Measurements from ENCODE around the gene EXO1. TPM values are rescaled to one million over a fixed set of nuclear protein-coding genes. Genes with fewer than 3 reads are reported as not detected.
"Not testable (repeated sequence)": the region's sequence is repeated elsewhere in the genome, so short reads cannot be mapped to it uniquely, and the experiment has no call there.

The EXO1 gene
- 1.2 TPM for total RNA-seq (ENCODE audit: insufficient read depth, low replicate concordance)

GRCh38 chr1:241847796-241848685, at the start of gene EXO1:
EXO1 (plus strand) TSS chr1:241848204; CDS start chr1:241850426, 2,222 bp downstream.
- DNase-seq (ENCODE audit: low spot score), result peak; percentile 96

GRCh38 chr1:241799416-241799815, 48.6 kb upstream of the EXO1 start:
- DNase-seq (ENCODE audit: low spot score), result peak; percentile 92

GRCh38 chr1:241800640-241801039, 47.4 kb upstream of the EXO1 start:
- DNase-seq (ENCODE audit: low spot score), result no peak

GRCh38 chr1:241802863-241803262, 45.1 kb upstream of the EXO1 start:
- DNase-seq (ENCODE audit: low spot score), result no peak

GRCh38 chr1:241804706-241805105, 43.3 kb upstream of the EXO1 start:
- DNase-seq (ENCODE audit: low spot score), result not testable (repeated sequence)

- no peak for DNase-seq (ENCODE audit: low spot score)
Observed at GRCh38 chr1:241808265-241808664, 39.7 kb upstream of the EXO1 start.

- DNase-seq (ENCODE audit: low spot score), result no peak
Observed at GRCh38 chr1:241810769-241811405, 37.1 kb upstream of the EXO1 start.

GRCh38 chr1:241813768-241814320, 34.2 kb upstream of the EXO1 start:
- DNase-seq (ENCODE audit: low spot score), result no peak

GRCh38 chr1:241816008-241816407, 32.0 kb upstream of the EXO1 start:
- no peak for DNase-seq (ENCODE audit: low spot score)

GRCh38 chr1:241817331-241817792, 30.6 kb upstream of the EXO1 start:
- DNase-seq (ENCODE audit: low spot score), result no peak

GRCh38 chr1:241817956-241818612, 29.9 kb upstream of the EXO1 start:
- DNase-seq (ENCODE audit: low spot score), result no peak

GRCh38 chr1:241819340-241819866, 28.6 kb upstream of the EXO1 start:
- no peak for DNase-seq (ENCODE audit: low spot score)

GRCh38 chr1:241821363-241821762, 26.6 kb upstream of the EXO1 start:
- no peak for DNase-seq (ENCODE audit: low spot score)

- DNase-seq (ENCODE audit: low spot score), result no peak
Observed at GRCh38 chr1:241822846-241823245, 25.2 kb upstream of the EXO1 start.

GRCh38 chr1:241823925-241824324, 24.1 kb upstream of the EXO1 start:
- DNase-seq (ENCODE audit: low spot score), result no peak

GRCh38 chr1:241825581-241825980, 22.4 kb upstream of the EXO1 start:
- DNase-seq (ENCODE audit: low spot score), result no peak

GRCh38 chr1:241826613-241827012, 21.4 kb upstream of the EXO1 start:
- not testable (repeated sequence) for DNase-seq (ENCODE audit: low spot score)

GRCh38 chr1:241827264-241827663, 20.7 kb upstream of the EXO1 start:
- no peak for DNase-seq (ENCODE audit: low spot score)

GRCh38 chr1:241828463-241829021, 19.5 kb upstream of the EXO1 start:
- DNase-seq (ENCODE audit: low spot score), result peak; percentile 62

- DNase-seq (ENCODE audit: low spot score), result no peak
Observed at GRCh38 chr1:241829468-241829867, 18.5 kb upstream of the EXO1 start.

GRCh38 chr1:241834733-241835377, 13.1 kb upstream of the EXO1 start:
- peak; percentile 71 for DNase-seq (ENCODE audit: low spot score)

All from umbilical cord (tissue), 2 donors.